HL-60 (cell line): ENCODE measurements around the gene BCL10.

Source experiments
- CTCF ChIP-seq: IDR thresholded peaks from one replicate; pipeline ENCODE4 v1.5.1; 2011; ENCODE audit warnings: low read length, control low read depth, inconsistent platforms; ENCODE audit not compliant: insufficient read depth
- SPI1 ChIP-seq: IDR thresholded peaks from 2 replicates; pipeline ENCODE4 v1.6.1; 2012; ENCODE audit warnings: low read depth, mild to moderate bottlenecking, borderline replicate concordance

- TF ChIP-seq CTCF, result no peak
- TF ChIP-seq SPI1, result no peak
Observed at GRCh38 chr1:85313888-85314696, 37.7 kb upstream of the BCL10 start.
